Suprapubic skin (tissue), 4 donors: Measurements from ENCODE around the gene PRKN. TPM values are rescaled to one million over a fixed set of nuclear protein-coding genes. Genes with fewer than 3 reads are reported as not detected.

Experiments
- DNase-seq, 2 donors: peaks; one replicate each; pipeline ENCODE4 v3.0.0-alpha.2; 2019; ENCODE audit warnings: low spot score in 2 of 2
- H3K27ac ChIP-seq: fragments of 200-600 bp; sonication (generic); one replicate; pipeline ENCODE4 v1.5.1; 2019
- H3K27me3 ChIP-seq: fragments of 200-600 bp; sonication (generic); one replicate; pipeline ENCODE4 v1.5.1; 2019
- H3K36me3 ChIP-seq: fragments of 200-600 bp; sonication (generic); one replicate; pipeline ENCODE4 v1.5.1; 2019
- H3K4me1 ChIP-seq: fragments of 200-600 bp; sonication (generic); one replicate; pipeline ENCODE4 v1.5.1; 2019
- H3K4me3 ChIP-seq: fragments of 200-600 bp; sonication (generic); one replicate; pipeline ENCODE4 v1.5.1; 2019; ENCODE audit warnings: mild to moderate bottlenecking
- H3K9me3 ChIP-seq: fragments of 200-600 bp; sonication (generic); one replicate; pipeline ENCODE4 v1.5.1; 2019
- EP300 ChIP-seq: sonication (generic); formaldehyde crosslinking; IDR thresholded peaks from one replicate; pipeline ENCODE4 v1.6.1; 2017; ENCODE audit warnings: antibody characterized with exemption
- POLR2A ChIP-seq, 2 donors: fragments of 450-650 bp; IDR thresholded peaks; one replicate each; pipeline ENCODE4 v1.6.1; 2017; ENCODE audit warnings: antibody characterized with exemption in 2 of 2, mild to moderate bottlenecking in 2 of 2, moderate library complexity in 2 of 2
- POLR2AphosphoS5 ChIP-seq, 3 donors: sonication (generic); formaldehyde crosslinking; IDR thresholded peaks; one replicate each; pipeline ENCODE4 v1.6.1; 2017; ENCODE audit warnings: antibody characterized with exemption in 3 of 3
- WGBS: methylation state at CpG from one replicate; pipeline ENCODE4 v1.1.5; 2018; 5-methylcytosine and 5-hydroxymethylcytosine counted together
- total RNA-seq, 4 donors: library from RNA; depleted of rRNA; stranded (reverse); fragments of >200 nt; gene quantifications; one replicate each; pipeline ENCODE4 v1.1.0, GENCODE V29; 2016
- TF ChIP-seq, protein P1 (sequence below), 2 donors: fragments of 200-600 bp in 1 of 2; fragments of 450-650 bp in 1 of 2; sonication (generic) in 1 of 2; IDR thresholded peaks; one replicate each; pipeline ENCODE4 v1.5.1; 2016 to 2019; ENCODE audit warnings: antibody characterized with exemption in 2 of 2, mild to moderate bottlenecking in 1 of 2, moderate library complexity in 1 of 2

Gene PRKN
- total RNA-seq, 4 donors from 2014 or later: 7.2 to 22.8 (median 14.4) TPM

DNA sequence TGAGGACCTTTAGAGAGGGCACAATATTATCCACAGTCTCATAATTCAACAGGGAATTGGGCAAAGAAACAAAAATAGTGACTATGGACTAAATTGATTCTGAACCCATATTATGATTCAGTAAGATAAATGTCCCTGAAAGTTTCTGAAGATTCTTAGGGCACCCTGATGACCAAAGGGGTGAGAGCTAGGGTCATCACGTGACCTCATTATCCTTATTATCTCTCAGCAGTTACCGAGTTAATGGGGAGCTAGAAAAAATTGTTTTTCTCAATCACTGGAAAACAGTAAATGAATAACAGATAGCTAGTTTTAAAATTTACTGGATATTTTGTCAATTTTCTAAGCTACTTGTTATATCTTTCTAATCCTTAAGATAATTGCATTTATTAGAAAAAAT, 639.5 kb downstream of the PRKN start:
- Histone ChIP-seq H3K4me1 (no peaks in the 10 kb centered on the region), H3K27ac (no peak overlapping the region), H3K9me3 (no peaks in the 10 kb centered on the region), H3K27me3 (no peaks in the 10 kb centered on the region), H3K4me3 (no peak overlapping the region), H3K36me3 (no peaks in the 10 kb centered on the region)
- no peak for DNase-seq
- TF ChIP-seq POLR2AphosphoS5 (IDR thresholded peaks at IDR 0.05): no peak
- TF ChIP-seq, protein P1, sequence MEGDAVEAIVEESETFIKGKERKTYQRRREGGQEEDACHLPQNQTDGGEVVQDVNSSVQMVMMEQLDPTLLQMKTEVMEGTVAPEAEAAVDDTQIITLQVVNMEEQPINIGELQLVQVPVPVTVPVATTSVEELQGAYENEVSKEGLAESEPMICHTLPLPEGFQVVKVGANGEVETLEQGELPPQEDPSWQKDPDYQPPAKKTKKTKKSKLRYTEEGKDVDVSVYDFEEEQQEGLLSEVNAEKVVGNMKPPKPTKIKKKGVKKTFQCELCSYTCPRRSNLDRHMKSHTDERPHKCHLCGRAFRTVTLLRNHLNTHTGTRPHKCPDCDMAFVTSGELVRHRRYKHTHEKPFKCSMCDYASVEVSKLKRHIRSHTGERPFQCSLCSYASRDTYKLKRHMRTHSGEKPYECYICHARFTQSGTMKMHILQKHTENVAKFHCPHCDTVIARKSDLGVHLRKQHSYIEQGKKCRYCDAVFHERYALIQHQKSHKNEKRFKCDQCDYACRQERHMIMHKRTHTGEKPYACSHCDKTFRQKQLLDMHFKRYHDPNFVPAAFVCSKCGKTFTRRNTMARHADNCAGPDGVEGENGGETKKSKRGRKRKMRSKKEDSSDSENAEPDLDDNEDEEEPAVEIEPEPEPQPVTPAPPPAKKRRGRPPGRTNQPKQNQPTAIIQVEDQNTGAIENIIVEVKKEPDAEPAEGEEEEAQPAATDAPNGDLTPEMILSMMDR (IDR thresholded peaks at IDR 0.05): no peak
- TF ChIP-seq EP300: no peak
- TF ChIP-seq POLR2A (IDR thresholded peaks at IDR 0.05): no peak
- WGBS: 89% methylated on average over 2 of the region's 2 CpGs

DNA sequence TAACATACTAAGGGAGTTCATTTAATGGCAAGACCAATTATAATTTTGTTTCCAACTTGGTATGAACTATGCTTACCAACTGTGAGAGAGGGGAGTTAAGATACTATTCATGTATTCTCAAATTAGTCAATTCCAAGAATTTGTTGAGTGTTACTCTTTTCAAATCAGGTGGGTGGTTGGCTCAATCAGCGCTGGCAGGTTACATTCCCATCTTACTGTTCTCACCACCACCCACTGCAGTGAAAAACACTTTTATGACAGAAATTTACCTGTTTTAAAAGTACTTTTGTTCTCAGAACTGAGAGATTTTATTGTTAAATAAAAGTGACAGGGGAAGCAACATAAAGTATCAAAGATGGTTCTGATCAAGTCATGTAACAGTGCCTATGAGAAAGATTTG, 642.0 kb downstream of the PRKN start:
- TF ChIP-seq EP300 (no peak), POLR2AphosphoS5 (IDR thresholded peaks at IDR 0.05) (no peak), POLR2A (IDR thresholded peaks at IDR 0.05) (no peak)
- TF ChIP-seq, protein P1 (IDR thresholded peaks at IDR 0.05): no peak
- Histone ChIP-seq H3K4me3 (no peak overlapping the region), H3K4me1 (no peaks in the 10 kb centered on the region), H3K36me3 (no peaks in the 10 kb centered on the region), H3K27me3 (no peaks in the 10 kb centered on the region), H3K9me3 (no peaks in the 10 kb centered on the region), H3K27ac (no peak overlapping the region)
- DNase-seq: no peak
- WGBS: 91% methylated on average over 1 of the region's 1 CpG

DNA sequence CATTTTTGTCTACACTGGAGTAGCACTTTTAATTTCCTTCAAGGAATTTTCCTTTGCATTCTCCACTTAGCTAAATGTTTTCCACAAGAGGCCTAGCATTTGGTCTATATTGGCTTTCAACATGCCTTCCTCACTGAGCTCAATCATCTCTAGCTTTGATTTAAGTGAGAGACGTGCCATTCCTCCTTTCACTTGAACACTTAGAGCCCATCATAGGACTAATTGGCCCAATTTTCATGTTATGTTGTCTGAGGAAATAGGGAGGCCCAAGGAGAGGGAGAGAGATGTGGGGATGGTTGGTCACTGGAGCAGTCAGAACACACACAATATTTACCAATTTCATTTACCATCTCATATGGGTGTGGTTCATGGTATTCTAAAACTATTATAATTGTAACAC, 645.0 kb downstream of the PRKN start:
- DNase-seq: no peak
- Histone ChIP-seq H3K27ac (no peak overlapping the region), H3K36me3 (no peaks in the 10 kb centered on the region), H3K4me1 (no peaks in the 10 kb centered on the region), H3K4me3 (no peak overlapping the region), H3K27me3 (no peaks in the 10 kb centered on the region), H3K9me3 (no peaks in the 10 kb centered on the region)
- WGBS: 100% methylated on average over 1 of the region's 1 CpG
- TF ChIP-seq POLR2AphosphoS5 (IDR thresholded peaks at IDR 0.05) (no peak), POLR2A (IDR thresholded peaks at IDR 0.05) (no peak), EP300 (no peak)
- TF ChIP-seq, protein P1 (IDR thresholded peaks at IDR 0.05): no peak

DNA sequence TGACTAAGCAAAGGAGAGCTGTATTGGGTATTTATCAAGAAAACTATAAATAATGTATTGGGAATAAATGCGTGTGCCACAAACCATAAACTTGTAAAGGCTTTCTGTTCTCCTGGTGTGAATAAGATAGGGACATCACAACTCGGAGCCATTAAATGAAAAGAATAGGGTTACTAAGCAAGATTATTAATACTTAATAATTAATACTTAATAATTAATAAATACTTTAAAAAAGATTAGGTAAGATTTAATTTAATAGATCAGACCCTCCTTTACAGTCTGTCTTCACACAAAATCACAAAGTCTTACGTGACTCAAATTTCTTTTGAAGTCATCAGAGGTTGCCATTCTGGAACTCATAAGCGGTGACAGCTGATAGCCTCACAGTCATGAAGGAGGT, 648.9 kb downstream of the PRKN start:
- no peaks in the 10 kb centered on the region for H3K4me1 ChIP-seq
- no peak overlapping the region for H3K27ac ChIP-seq
- TF ChIP-seq, protein P1 (IDR thresholded peaks at IDR 0.05): no peak
- no peak for TF ChIP-seq POLR2A (IDR thresholded peaks at IDR 0.05)
- no peaks in the 10 kb centered on the region for H3K27me3 ChIP-seq
- no peak overlapping the region for H3K4me3 ChIP-seq
- H3K36me3 ChIP-seq: no peaks in the 10 kb centered on the region
- DNase-seq: no peak
- no peaks in the 10 kb centered on the region for H3K9me3 ChIP-seq
- WGBS: 48% methylated on average over 4 of the region's 4 CpGs

DNA sequence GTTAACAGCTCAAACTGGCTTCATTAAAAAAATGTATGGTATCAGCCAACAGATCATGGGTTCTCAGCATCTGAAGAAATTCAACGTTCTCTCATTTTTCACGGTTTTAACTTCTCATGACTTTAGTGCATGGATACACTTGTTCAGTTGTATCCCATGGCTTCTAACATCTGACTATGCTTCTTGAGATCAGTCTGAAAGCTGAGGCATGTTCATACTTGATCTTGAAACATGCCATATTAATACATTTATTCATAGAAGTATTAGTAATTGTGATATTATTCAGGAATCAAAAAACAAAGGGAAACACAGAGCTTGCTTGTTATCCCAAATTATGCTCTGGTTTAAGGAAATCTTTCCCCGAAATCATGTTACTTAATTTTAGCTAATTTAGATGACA, 649.4 kb downstream of the PRKN start:
- H3K4me1 ChIP-seq: no peaks in the 10 kb centered on the region
- H3K4me3 ChIP-seq: no peak overlapping the region
- no peak overlapping the region for H3K27ac ChIP-seq
- H3K27me3 ChIP-seq: no peaks in the 10 kb centered on the region
- H3K36me3 ChIP-seq: no peaks in the 10 kb centered on the region
- no peak for TF ChIP-seq POLR2A (IDR thresholded peaks at IDR 0.05)
- TF ChIP-seq POLR2AphosphoS5 (IDR thresholded peaks at IDR 0.05): no peak
- TF ChIP-seq, protein P1 (IDR thresholded peaks at IDR 0.05): no peak
- TF ChIP-seq EP300: no peak
- WGBS: 45% methylated on average over 3 of the region's 3 CpGs
- DNase-seq: no peak
- H3K9me3 ChIP-seq: no peaks in the 10 kb centered on the region
